HG02970 (cell line): ENCODE data around the gene NDUFAF3.
"Not testable (repeated sequence)": the region's sequence is repeated elsewhere in the genome, so short reads cannot be mapped to it uniquely, and the experiment has no call there.

Experiments
- ATAC-seq: cut with Tn5 transposase; IDR thresholded peaks from one replicate; pipeline ENCODE4 v1.9.1; 2021; ENCODE audit warnings: mild to moderate bottlenecking, moderate library complexity, moderate number of reproducible peaks; ENCODE audit not compliant: unreplicated experiment, low FRiP score

The NDUFAF3 gene

DNA sequence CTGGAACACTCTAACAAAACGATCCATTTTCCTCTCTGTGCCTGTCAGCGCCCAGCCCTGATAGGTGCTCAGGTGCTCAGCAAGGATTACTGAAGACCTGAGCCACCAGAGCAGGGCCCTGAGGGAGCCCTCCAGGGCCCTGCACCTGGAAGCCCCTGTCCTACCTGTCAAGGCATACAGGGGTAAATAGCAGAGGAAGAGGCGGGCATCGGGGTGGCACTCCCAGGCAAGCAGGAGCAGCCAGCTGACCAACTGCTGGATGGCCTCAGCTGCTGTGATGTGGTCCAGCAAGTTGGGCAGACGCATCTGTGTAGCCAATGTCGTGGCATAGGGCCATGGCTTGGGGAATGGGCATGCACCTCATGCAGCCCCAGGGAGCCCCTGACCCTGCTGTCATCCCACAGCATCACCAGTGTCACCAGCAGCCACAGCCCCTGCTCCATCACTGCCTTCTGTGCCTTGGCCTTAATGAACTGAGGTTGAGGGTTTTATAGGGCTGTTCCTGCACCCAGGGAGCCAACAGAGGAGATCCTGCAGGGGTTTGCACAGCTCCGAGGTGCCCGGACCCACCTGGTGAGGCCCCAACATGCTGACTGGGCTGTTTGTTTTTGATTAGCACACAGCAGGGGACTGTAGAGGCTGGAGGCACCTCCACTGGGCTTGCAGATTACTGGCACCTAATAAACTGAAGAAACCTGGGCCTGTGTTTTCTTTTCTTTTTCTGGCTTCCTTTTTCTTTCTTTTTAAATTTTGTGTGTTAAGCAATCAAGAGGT is 22.6 kb upstream of the NDUFAF3 start:
- no peak for ATAC-seq

DNA sequence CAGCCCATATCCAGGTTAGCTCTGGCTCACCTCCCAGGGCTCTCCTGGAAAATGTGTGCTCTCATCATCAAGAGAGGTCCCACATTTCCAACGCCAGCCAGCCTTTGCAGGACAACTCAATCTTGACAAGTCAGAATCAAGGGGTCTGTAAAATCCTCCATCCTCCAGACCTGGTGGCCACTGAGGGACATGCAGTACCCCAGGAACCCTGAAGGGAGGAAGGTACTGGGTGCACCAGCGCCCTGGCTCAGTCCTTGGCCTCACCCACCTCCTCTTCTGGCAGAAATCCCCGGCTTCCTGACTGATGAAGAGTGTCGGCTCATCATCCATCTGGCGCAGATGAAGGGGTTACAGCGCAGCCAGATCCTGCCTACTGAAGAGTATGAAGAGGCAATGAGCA is 20.8 kb upstream of the NDUFAF3 start:
- no peak for ATAC-seq

- no peak for ATAC-seq
These were observed 17.3 kb upstream of the NDUFAF3 start for GRCh38 chr3:49004352-49005302.

GRCh38 chr3:49005303-49005680 is 16.6 kb upstream of the NDUFAF3 start:
- ATAC-seq, result no peak

DNA sequence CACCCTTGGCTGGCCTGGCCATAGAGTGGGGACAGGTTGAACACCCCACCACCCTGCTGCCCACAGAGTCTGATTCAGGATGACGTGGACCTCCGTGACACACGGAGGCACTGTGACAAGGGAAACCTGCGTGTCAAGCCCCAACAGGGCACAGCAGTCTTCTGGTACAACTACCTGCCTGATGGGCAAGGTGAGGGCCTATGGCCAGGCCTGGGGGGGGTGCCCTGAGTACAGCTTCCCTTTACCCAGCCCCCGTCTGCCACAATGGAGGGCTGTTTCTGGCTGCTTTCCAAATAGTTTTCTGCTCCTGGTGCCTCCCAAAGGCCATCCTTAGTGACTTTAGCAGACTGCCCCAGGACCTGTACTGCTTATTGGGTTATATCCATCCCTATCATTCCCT is 15.9 kb upstream of the NDUFAF3 start:
- no peak for ATAC-seq

DNA sequence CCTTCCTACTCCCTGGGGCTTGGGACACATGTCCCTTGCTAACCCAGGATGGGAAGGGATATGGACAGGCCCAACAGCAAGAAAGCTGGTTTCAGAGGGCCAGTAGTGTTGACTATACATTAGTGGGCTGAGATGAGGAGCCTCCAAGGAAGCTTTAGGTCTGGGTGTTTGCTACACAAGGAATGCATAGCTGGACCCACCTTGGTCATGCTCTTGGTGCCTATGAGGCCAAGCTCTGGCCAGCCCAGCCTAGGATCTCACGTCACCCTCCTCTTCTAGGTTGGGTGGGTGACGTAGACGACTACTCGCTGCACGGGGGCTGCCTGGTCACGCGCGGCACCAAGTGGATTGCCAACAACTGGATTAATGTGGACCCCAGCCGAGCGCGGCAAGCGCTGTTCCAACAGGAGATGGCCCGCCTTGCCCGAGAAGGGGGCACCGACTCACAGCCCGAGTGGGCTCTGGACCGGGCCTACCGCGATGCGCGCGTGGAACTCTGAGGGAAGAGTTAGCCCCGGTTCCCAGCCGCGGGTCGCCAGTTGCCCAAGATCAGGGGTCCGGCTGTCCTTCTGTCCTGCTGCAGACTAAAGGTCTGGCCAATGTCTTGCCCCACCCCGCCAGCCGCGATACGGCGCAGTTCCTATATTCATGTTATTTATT is 15.4 kb upstream of the NDUFAF3 start:
- no peak for ATAC-seq

GRCh38 chr3:49007068-49007770 is 14.7 kb upstream of the NDUFAF3 start, which contains the start of gene WDR6:
Gene WDR6 (plus strand): TSS chr3:49007391. CDS start chr3:49007432, 41 bp downstream.
- peak; percentile 90 for ATAC-seq

DNA sequence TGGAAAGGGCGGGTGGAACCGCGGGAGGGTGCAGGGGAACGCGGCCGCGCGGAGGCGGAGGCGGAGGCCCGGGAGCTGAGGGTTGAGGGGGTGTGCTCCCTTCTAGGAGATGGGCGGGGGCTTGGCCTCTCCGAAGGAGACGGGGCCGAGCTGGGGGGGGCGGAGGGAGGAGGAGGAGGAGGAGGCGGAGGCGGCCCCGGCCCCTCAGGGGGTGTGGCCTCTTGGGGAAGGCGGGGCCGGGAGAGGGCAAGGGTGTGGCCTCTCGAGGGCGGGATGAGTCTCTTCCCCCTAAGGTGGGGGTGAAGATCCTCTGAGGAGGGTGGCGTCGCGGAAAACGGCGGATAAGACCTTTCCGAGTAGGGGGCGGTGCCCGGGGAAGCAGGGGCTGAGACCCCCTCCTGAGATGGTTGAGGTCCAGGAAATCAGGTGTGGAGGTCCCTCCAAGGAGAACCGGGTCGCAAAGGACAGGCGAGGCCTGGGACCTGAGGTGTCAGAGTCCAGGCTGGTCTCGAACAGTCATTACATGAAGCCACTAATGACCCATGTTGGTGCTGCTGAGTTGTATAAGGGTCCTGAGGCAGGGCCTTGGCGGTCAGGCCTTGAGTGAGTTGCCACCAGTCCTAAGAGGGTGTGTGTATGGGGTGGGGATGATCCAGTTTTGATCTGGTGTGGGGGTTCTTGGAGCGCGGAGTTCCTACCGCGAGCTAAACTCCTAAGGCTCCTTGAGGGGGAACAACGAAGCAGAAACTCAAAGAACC is 14.0 kb upstream of the NDUFAF3 start:
- ATAC-seq, result peak; percentile 29

DNA sequence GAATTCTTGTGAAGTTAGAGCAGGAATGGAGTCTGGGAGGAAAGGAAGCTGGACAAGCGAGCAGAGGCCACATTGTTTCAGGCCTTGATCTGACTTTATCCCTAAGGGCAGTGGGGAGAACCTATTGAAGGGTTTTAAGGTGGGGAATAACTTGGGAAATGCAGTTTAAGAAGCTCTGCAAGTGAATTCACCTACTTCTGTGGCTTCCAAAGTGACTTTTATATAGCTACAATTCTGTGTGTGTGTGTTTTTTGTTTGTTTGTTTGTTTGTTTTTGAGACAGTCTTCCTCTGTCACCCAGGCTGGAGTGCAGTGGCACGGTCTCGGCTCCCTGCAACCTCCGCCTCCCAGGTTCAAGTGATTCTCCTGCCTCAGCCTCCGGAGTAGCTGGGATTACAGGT is 13.3 kb upstream of the NDUFAF3 start:
- not testable (repeated sequence) for ATAC-seq

- no peak for ATAC-seq
These were observed 12.5 kb upstream of the NDUFAF3 start for GRCh38 chr3:49009396-49009795.

GRCh38 chr3:49012441-49013017 is 9.4 kb upstream of the NDUFAF3 start:
- no peak for ATAC-seq

DNA sequence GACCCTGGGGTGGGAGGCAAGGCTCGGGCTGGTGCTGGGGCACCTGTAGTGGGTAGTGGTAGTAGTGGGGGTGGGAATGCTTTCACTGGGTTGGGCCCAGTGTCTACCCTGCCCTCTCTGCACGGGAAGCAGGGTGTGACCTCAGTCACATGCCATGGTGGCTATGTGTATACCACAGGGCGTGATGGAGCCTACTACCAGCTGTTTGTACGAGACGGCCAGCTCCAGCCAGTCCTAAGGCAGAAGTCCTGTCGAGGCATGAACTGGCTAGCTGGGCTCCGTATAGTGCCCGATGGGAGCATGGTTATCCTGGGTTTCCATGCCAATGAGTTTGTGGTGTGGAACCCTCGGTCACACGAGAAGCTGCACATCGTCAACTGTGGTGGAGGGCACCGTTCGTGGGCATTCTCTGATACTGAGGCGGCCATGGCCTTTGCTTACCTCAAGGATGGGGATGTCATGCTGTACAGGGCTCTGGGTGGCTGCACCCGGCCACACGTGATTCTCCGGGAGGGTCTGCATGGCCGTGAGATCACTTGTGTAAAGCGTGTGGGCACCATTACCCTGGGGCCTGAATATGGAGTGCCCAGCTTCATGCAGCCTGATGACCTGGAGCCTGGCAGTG is 8.7 kb upstream of the NDUFAF3 start:
- no peak for ATAC-seq

- ATAC-seq, result no peak
These were observed 7.9 kb upstream of the NDUFAF3 start for GRCh38 chr3:49013738-49014660.

DNA sequence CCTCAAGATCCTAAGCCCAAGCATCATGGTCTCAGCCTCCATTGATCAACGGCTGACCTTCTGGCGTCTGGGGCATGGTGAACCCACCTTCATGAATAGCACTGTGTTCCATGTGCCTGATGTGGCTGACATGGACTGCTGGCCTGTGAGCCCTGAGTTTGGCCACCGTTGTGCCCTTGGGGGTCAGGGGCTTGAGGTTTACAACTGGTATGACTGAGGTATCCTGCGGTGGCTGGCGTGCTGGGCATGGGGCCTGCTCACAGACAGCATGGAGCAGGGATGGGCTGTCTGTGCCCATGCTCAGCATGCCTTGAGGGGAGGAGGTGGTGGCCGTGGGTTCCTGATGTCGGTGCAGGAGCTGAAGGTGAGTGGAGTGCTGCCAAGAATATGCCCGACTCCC is 6.8 kb upstream of the NDUFAF3 start:
- no peak for ATAC-seq

GRCh38 chr3:49015765-49016164 is 6.2 kb upstream of the NDUFAF3 start:
- ATAC-seq, result no peak

- no peak for ATAC-seq
These were observed 5.3 kb upstream of the NDUFAF3 start for GRCh38 chr3:49016414-49017228.
